Measurements from ENCODE around the gene SREBF2. TPM values are rescaled to one million over a fixed set of nuclear protein-coding genes. Genes with fewer than 3 reads are reported as not detected.

Gene SREBF2
- total and polyA plus RNA-seq, 9 of the 15 experiments (the other 6 are each of a cell fraction or from before 2014, with no cell fraction given) = 1.1 to 84.2 (median 26.9) TPM

- no peak for TF ChIP-seq STAT5B (CRISPR knock-in tag; IDR thresholded peaks at IDR 0.05)
- TF ChIP-seq TAF7 (tag; IDR thresholded peaks at IDR 0.05) = 0 out of 2 replicates have a peak, but pooled peaks have one; percentile 25
- TF ChIP-seq TBP (optimal IDR thresholded peaks at IDR 0.05; ENCODE audit: low read depth, low read length) = peak; percentile 78
- TF ChIP-seq ZKSCAN8 (CRISPR knock-in tag; IDR thresholded peaks at IDR 0.05) = no peak
- 0 out of 2 replicates have a peak, but pooled peaks have one; percentile 32 for TF ChIP-seq SMARCE1 (IDR thresholded peaks at IDR 0.05)
- 0 out of 2 replicates have a peak, but pooled peaks have one; percentile 27 for TF ChIP-seq KLF1 (tag; IDR thresholded peaks at IDR 0.05)
- TF ChIP-seq PTTG1 (tag; IDR thresholded peaks at IDR 0.05; ENCODE audit: low read depth) = no peak
- TF ChIP-seq MEIS2 (IDR thresholded peaks at IDR 0.05; ENCODE audit: partially characterized antibody) = peak; percentile 41
- TF ChIP-seq SMARCA4 (IDR thresholded peaks at IDR 0.05) = peak; percentile 54; the same call in 1 of the 2 replicates
- TF ChIP-seq POLR2AphosphoS5 (IDR thresholded peaks at IDR 0.05; ENCODE audit: control insufficient read depth, insufficient read depth, low read depth, low read length) = no peak; the same call in 1 of the 2 replicates
- TF ChIP-seq SIN3A (IDR thresholded peaks at IDR 0.05; ENCODE audit: borderline replicate concordance in 2 of 2, control insufficient read depth in 1 of 2, low read depth in 2 of 2, low read length in 2 of 2) = peak in 1 of 2 experiments; percentile 46; a peak in 2 of 4 replicates
- peak; percentile 31 for TF ChIP-seq RBBP5 (IDR thresholded peaks at IDR 0.05; ENCODE audit: borderline replicate concordance, insufficient read depth, low read length, poor library complexity, severe bottlenecking)
- TF ChIP-seq HDAC2 (IDR thresholded peaks at IDR 0.05) = peak; percentile 76; the same call in 1 of the 2 replicates
- TF ChIP-seq BRD9 (IDR thresholded peaks at IDR 0.05; ENCODE audit: low read depth, partially characterized antibody) = peak; percentile 85
- TF ChIP-seq, protein P1, sequence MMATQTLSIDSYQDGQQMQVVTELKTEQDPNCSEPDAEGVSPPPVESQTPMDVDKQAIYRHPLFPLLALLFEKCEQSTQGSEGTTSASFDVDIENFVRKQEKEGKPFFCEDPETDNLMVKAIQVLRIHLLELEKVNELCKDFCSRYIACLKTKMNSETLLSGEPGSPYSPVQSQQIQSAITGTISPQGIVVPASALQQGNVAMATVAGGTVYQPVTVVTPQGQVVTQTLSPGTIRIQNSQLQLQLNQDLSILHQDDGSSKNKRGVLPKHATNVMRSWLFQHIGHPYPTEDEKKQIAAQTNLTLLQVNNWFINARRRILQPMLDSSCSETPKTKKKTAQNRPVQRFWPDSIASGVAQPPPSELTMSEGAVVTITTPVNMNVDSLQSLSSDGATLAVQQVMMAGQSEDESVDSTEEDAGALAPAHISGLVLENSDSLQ (IDR thresholded peaks at IDR 0.05) = peak; percentile 44; the same call in 1 of the 2 replicates
- peak; percentile 57 for TF ChIP-seq CBFA2T3 (IDR thresholded peaks at IDR 0.05)
- TF ChIP-seq, protein P2, sequence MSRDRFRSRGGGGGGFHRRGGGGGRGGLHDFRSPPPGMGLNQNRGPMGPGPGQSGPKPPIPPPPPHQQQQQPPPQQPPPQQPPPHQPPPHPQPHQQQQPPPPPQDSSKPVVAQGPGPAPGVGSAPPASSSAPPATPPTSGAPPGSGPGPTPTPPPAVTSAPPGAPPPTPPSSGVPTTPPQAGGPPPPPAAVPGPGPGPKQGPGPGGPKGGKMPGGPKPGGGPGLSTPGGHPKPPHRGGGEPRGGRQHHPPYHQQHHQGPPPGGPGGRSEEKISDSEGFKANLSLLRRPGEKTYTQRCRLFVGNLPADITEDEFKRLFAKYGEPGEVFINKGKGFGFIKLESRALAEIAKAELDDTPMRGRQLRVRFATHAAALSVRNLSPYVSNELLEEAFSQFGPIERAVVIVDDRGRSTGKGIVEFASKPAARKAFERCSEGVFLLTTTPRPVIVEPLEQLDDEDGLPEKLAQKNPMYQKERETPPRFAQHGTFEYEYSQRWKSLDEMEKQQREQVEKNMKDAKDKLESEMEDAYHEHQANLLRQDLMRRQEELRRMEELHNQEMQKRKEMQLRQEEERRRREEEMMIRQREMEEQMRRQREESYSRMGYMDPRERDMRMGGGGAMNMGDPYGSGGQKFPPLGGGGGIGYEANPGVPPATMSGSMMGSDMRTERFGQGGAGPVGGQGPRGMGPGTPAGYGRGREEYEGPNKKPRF (IDR thresholded peaks at IDR 0.05; ENCODE audit: low read depth, low read length) = no peak
- TF ChIP-seq DACH1 (IDR thresholded peaks at IDR 0.05; ENCODE audit: partially characterized antibody) = peak; percentile 76
- TF ChIP-seq RFX1 (IDR thresholded peaks at IDR 0.05) = peak; percentile 52; the same call in 1 of the 2 replicates
- TF ChIP-seq TEAD1 (CRISPR knock-in tag; IDR thresholded peaks at IDR 0.05) = peak in 1 of 2 experiments; percentile 18; a peak in 1 of 4 replicates
- peak; percentile 60 for TF ChIP-seq HNRNPLL (IDR thresholded peaks at IDR 0.05; ENCODE audit: low read depth, low read length, poor library complexity, severe bottlenecking)
These were observed at the start of gene SREBF2 (continued) for GRCh38 chr22:41832553-41833368.
